Neural crest cell (in vitro differentiated cells): ENCODE results near the gene AGTRAP. TPM values are rescaled to one million over a fixed set of nuclear protein-coding genes. Genes with fewer than 3 reads are reported as not detected.

Experiments used
- DNase-seq: peaks from one replicate; pipeline ENCODE4 v3.0.0; 2021; ENCODE audit warnings: low read depth, mixed read lengths, low spot score
- H3K27ac Mint-ChIP-seq: one replicate; pipeline ENCODE4 v1.8.0; 2021; ENCODE audit warnings: mild to moderate bottlenecking, mixed read lengths; ENCODE audit not compliant: unreplicated experiment
- H3K27me3 Mint-ChIP-seq: 2 replicates; pipeline ENCODE4 v1.8.0; 2021; ENCODE audit warnings: low read depth, mild to moderate bottlenecking, mixed read lengths
- H3K36me3 Mint-ChIP-seq: 2 replicates; pipeline ENCODE4 v1.8.0; 2021; ENCODE audit warnings: low read depth, mild to moderate bottlenecking, mixed read lengths
- H3K4me1 Mint-ChIP-seq: 2 replicates; pipeline ENCODE4 v1.8.0; 2021; ENCODE audit warnings: mixed read lengths
- H3K4me3 Mint-ChIP-seq: one replicate; pipeline ENCODE4 v1.8.0; 2021; ENCODE audit warnings: mild to moderate bottlenecking, mixed read lengths
- H3K9me3 Mint-ChIP-seq: 2 replicates; pipeline ENCODE4 v1.8.0; 2021; ENCODE audit warnings: mixed read lengths
- total RNA-seq: library from RNA; stranded (reverse); gene quantifications from 2 replicates; pipeline ENCODE4 v1.2.1, GENCODE V29; 2021
- TF ChIP-seq, protein P1 (sequence below): fragments of 200-600 bp; sonication (generic); conservative IDR thresholded peaks from 2 replicates; pipeline ENCODE4 v1.5.0; 2021; ENCODE audit warnings: antibody characterized with exemption, mild to moderate bottlenecking

The AGTRAP gene
- total RNA-seq, 1 donor from 2014 or later, result 36.9 TPM

DNA sequence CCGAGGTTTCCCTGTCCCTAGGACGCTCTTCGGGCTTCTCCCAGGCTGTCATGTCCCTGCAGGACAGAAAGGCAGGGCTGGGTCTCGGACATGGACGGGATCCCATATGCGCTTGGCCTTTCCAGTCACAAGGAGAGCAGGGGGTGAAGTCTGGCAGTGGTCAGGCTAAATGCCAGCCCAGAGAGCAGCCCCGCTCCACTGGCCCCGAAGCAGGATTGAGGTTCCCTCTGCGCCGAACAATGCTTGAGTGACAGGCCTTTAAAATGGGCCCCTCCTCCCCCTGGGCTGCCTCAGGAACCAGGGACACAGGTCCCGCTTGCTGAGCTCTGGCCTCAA lies 31.8 kb upstream of the AGTRAP start:
- Mint-ChIP-seq H3K9me3 (no peaks in the 10 kb centered on the region), H3K36me3 (no peaks in the 10 kb centered on the region), H3K4me3 (peak overlapping the region; percentile 20), H3K27ac (peak overlapping the region; percentile 75), H3K4me1 (peaks cover 32% of the 10 kb centered on the region), H3K27me3 (peaks cover 8% of the 10 kb centered on the region)
- DNase-seq, result no peak
- TF ChIP-seq, protein P1, sequence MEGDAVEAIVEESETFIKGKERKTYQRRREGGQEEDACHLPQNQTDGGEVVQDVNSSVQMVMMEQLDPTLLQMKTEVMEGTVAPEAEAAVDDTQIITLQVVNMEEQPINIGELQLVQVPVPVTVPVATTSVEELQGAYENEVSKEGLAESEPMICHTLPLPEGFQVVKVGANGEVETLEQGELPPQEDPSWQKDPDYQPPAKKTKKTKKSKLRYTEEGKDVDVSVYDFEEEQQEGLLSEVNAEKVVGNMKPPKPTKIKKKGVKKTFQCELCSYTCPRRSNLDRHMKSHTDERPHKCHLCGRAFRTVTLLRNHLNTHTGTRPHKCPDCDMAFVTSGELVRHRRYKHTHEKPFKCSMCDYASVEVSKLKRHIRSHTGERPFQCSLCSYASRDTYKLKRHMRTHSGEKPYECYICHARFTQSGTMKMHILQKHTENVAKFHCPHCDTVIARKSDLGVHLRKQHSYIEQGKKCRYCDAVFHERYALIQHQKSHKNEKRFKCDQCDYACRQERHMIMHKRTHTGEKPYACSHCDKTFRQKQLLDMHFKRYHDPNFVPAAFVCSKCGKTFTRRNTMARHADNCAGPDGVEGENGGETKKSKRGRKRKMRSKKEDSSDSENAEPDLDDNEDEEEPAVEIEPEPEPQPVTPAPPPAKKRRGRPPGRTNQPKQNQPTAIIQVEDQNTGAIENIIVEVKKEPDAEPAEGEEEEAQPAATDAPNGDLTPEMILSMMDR, result no peak

DNA sequence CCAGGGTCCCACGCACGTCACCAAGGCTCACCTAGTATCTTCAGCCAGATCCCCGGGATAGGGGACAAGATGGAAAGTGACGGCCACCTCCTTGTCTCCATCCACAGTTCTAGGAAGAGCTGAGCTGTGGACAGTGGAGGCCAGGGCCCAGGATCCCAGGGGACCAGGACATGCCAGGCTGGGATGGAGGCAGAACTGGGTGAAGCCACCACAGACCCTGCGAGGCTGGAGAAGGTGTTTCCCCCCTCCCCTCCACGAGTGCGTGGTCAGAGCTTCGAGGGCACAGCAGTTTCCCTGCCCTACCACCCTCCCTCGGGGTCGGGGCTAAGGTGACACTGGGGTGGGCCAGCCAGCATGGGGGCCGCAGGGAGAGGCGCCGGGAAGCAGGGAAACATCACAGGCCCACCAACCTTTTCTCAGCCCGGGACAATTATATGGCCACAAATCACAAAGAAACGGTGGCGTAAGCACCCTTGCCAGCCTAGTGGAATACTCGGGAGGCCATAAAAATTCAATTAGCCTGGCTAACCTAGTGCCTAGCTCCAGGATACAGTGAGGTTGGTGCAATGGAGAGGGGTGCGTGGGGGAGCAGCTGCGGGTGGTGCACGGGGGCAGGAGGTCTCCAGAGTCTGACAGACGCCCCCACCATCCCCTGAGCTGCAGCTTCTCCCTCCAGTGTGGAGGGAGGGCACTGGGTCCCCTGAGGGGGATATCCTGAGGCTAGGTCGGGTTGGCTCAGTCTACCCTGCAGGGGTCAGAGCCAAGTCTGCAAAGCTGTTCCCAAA lies 31.1 kb upstream of the AGTRAP start:
- Mint-ChIP-seq H3K4me1 (peaks cover 32% of the 10 kb centered on the region), H3K36me3 (no peaks in the 10 kb centered on the region), H3K27me3 (peaks cover 7% of the 10 kb centered on the region), H3K9me3 (no peaks in the 10 kb centered on the region), H3K27ac (peak overlapping the region; percentile 70), H3K4me3 (peak overlapping the region; percentile 20)
- TF ChIP-seq, protein P1, result no peak
- no peak for DNase-seq

GRCh38 chr1:11705596-11705995 lies 30.3 kb upstream of the AGTRAP start:
- Mint-ChIP-seq H3K4me1 (peaks cover 32% of the 10 kb centered on the region), H3K27me3 (peaks cover 7% of the 10 kb centered on the region), H3K9me3 (no peaks in the 10 kb centered on the region), H3K36me3 (no peaks in the 10 kb centered on the region), H3K27ac (no peak overlapping the region), H3K4me3 (no peak overlapping the region)
- DNase-seq, result no peak
- TF ChIP-seq, protein P1, result no peak

DNA sequence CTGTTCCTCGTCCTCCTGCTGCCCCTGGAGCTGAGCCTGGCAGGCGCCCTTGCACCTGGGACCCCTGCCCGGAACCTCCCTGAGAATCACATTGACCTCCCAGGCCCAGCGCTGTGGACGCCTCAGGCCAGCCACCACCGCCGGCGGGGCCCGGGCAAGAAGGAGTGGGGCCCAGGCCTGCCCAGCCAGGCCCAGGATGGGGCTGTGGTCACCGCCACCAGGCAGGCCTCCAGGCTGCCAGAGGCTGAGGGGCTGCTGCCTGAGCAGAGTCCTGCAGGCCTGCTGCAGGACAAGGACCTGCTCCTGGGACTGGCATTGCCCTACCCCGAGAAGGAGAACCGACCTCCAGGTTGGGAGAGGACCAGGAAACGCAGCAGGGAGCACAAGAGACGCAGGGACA lies 29.6 kb upstream of the AGTRAP start:
- no peaks in the 10 kb centered on the region for H3K9me3 Mint-ChIP-seq

GRCh38 chr1:11707621-11708276 lies 28.2 kb upstream of the AGTRAP start:
- Mint-ChIP-seq H3K27ac (peak overlapping the region; percentile 83), H3K4me3 (no peak overlapping the region), H3K9me3 (no peaks in the 10 kb centered on the region), H3K27me3 (peaks cover 7% of the 10 kb centered on the region), H3K4me1 (peaks cover 27% of the 10 kb centered on the region), H3K36me3 (no peaks in the 10 kb centered on the region)
- TF ChIP-seq, protein P1, result no peak
- no peak for DNase-seq

More for the DNA sequence above, 29.6 kb upstream of the AGTRAP start:
- Mint-ChIP-seq H3K27me3 (peaks cover 7% of the 10 kb centered on the region), H3K27ac (no peak overlapping the region), H3K36me3 (no peaks in the 10 kb centered on the region), H3K4me3 (no peak overlapping the region), H3K4me1 (peaks cover 27% of the 10 kb centered on the region)
- DNase-seq, result no peak
- TF ChIP-seq, protein P1, result no peak
